Neuronal stem cell (in vitro differentiated cells): ENCODE results near the gene SV2C.
A peak's percentile ranks its signal among the peaks of the same experiment; 100 is the strongest.

Experiments
- DNase-seq: peaks from one replicate; pipeline ENCODE4 v3.0.0-alpha.2; 2013; ENCODE audit warnings: low spot score
- H2AFZ ChIP-seq: one replicate; pipeline ENCODE4 v1.6.1; 2013; ENCODE audit warnings: mild to moderate bottlenecking, low read length, inconsistent platforms
- H2AK5ac ChIP-seq: 2 replicates; pipeline ENCODE4 v1.6.1; 2013; ENCODE audit warnings: low read depth, mild to moderate bottlenecking, inconsistent platforms, low read length, moderate library complexity, mixed read lengths
- H2BK120ac ChIP-seq: 2 replicates; pipeline ENCODE4 v1.6.1; 2013; ENCODE audit warnings: low read depth, mild to moderate bottlenecking, inconsistent platforms, low read length, moderate library complexity, mixed read lengths
- H2BK12ac ChIP-seq: one replicate; pipeline ENCODE4 v1.6.1; 2013; ENCODE audit warnings: low read length, inconsistent platforms
- H2BK15ac ChIP-seq: 2 replicates; pipeline ENCODE4 v1.6.1; 2013; ENCODE audit warnings: mild to moderate bottlenecking, low read length, inconsistent platforms, mixed read lengths
- H2BK5ac ChIP-seq: one replicate; pipeline ENCODE4 v1.6.1; 2013; ENCODE audit warnings: inconsistent platforms, mild to moderate bottlenecking, low read length, moderate library complexity
- H3K14ac ChIP-seq: one replicate; pipeline ENCODE4 v1.6.1; 2013; ENCODE audit warnings: low read length, inconsistent platforms
- H3K18ac ChIP-seq: 2 replicates; pipeline ENCODE4 v1.6.1; 2013; ENCODE audit warnings: low read length, inconsistent platforms
- H3K23ac ChIP-seq: 2 replicates; pipeline ENCODE4 v1.6.1; 2013; ENCODE audit warnings: low read depth, mild to moderate bottlenecking, mixed read lengths, low read length, inconsistent platforms; ENCODE audit not compliant: poor library complexity
- H3K27ac ChIP-seq: replicated peaks from 3 replicates; pipeline ENCODE4 v1.5.1; 2013; ENCODE audit warnings: low read length, inconsistent platforms
- H3K27me3 ChIP-seq, 3 experiments: 2 replicates each; pipeline ENCODE4 v1.6.1; 2013; ENCODE audit warnings: low read length in 3 of 3, mild to moderate bottlenecking in 2 of 3, inconsistent platforms in 1 of 3, low read depth in 1 of 3, mixed read lengths in 1 of 3, moderate library complexity in 1 of 3; ENCODE audit not compliant: control insufficient read depth in 3 of 3, insufficient read depth in 3 of 3
- H3K36me3 ChIP-seq, 2 donors: replicated peaks in 1 of 2; 2 replicates each; pipeline ENCODE4 v1.6.1; 2013; ENCODE audit warnings: low read length in 2 of 2; ENCODE audit not compliant: control insufficient read depth in 2 of 2, insufficient read depth in 2 of 2
- H3K4ac ChIP-seq: 2 replicates; pipeline ENCODE4 v1.6.1; 2013; ENCODE audit warnings: inconsistent platforms, mild to moderate bottlenecking, low read length, moderate library complexity
- H3K4me1 ChIP-seq, 2 donors: 1 replicate in 1 of 2; 2 replicates in 1 of 2; pipeline ENCODE4 v1.6.1; 2013; ENCODE audit warnings: low read length in 2 of 2, low read depth in 1 of 2; ENCODE audit not compliant: control insufficient read depth in 2 of 2, insufficient read depth in 1 of 2
- H3K4me2 ChIP-seq: one replicate; pipeline ENCODE4 v1.6.1; 2013; ENCODE audit warnings: mild to moderate bottlenecking, low read length, inconsistent platforms; ENCODE audit not compliant: insufficient read depth, poor library complexity, severe bottlenecking
- H3K4me3 ChIP-seq, 2 donors: 2 replicates each; pipeline ENCODE4 v1.5.1; 2013; ENCODE audit warnings: low read length in 2 of 2, mild to moderate bottlenecking in 2 of 2, inconsistent platforms in 1 of 2, moderate library complexity in 1 of 2
- H3K79me1 ChIP-seq: one replicate; pipeline ENCODE4 v1.6.1; 2013; ENCODE audit warnings: low read depth, mild to moderate bottlenecking, inconsistent platforms, low read length, moderate library complexity
- H3K9ac ChIP-seq: one replicate; pipeline ENCODE4 v1.6.1; 2013; ENCODE audit warnings: mild to moderate bottlenecking, low read depth, low read length, inconsistent platforms; ENCODE audit not compliant: poor library complexity
- H3K9me3 ChIP-seq, 2 donors: replicated peaks in 1 of 2; 2 replicates each; pipeline versions ENCODE3 to v1.6.1; 2013; ENCODE audit warnings: low read length in 2 of 2, mild to moderate bottlenecking in 2 of 2, inconsistent platforms in 1 of 2, low read depth in 1 of 2, mixed read lengths in 1 of 2, moderate library complexity in 1 of 2; ENCODE audit not compliant: control insufficient read depth in 2 of 2, insufficient read depth in 1 of 2
- H4K8ac ChIP-seq: one replicate; pipeline ENCODE4 v1.6.1; 2013; ENCODE audit warnings: low read depth, mild to moderate bottlenecking, inconsistent platforms, low read length, moderate library complexity
- H4K91ac ChIP-seq: one replicate; pipeline ENCODE4 v1.6.1; 2013; ENCODE audit warnings: low read length, low read depth, mild to moderate bottlenecking, inconsistent platforms; ENCODE audit not compliant: poor library complexity
- WGBS, 2 donors: extraction: QIAGEN DNeasy Blood & Tissue Kit; methylation state at CpG; one replicate each; pipeline ENCODE4 v1.1.7; 2013; ENCODE audit warnings: missing lambda C conversion rate in 2 of 2, mixed read lengths in 1 of 2; ENCODE audit not compliant: insufficient read length in 2 of 2, insufficient replicate concordance in 1 of 2; ENCODE audit errors: extremely low coverage in 2 of 2; 5-methylcytosine and 5-hydroxymethylcytosine counted together

SV2C gene

DNA sequence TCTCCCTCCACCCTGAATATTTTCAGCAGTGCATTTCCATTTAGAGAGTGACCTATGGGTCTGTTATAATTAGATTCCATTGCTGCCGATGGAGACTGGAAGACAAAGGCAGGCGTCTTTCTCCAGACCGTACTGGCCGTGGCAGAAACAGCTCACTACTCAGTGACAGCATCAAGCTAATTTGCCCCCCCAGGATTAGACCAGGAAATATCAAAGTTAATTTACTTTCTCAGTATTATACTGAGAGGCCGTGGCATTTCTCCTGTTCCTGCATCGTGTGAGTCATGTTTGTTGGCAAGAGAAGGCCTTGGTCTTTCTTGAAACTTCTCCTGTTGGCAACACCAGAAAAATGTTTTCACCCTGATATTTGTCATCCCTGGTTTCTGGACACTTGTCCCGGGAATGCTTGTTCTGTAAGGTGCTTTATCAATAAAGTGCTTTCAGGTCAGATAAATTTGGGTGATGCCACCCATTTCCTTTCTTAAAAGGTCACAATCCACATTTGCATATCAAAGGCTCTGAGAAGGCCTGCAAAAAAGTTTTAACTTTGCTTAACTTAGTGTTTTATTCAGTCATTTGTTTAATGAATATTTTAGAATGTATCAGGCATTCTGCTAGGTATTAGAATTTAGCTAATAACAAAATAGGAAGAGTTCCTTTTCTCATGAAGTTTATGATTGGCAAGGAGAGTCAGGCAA, 28.4 kb downstream of the SV2C start:
- H3K36me3 ChIP-seq = no peaks in the 10 kb centered on the region
- H3K27me3 ChIP-seq = no peaks in the 10 kb centered on the region
- no peak overlapping the region for H4K8ac ChIP-seq
- WGBS, 2 donors = no CpG with 5 or more reads among the region's 7 CpGs
- no peak overlapping the region for H2BK12ac ChIP-seq
- H3K23ac ChIP-seq = no peak overlapping the region
- H2BK5ac ChIP-seq = no peak overlapping the region
- no peak overlapping the region for H2AFZ ChIP-seq
- no peak overlapping the region for H4K91ac ChIP-seq
- no peak overlapping the region for H3K4ac ChIP-seq
- H2BK120ac ChIP-seq = no peak overlapping the region
- H3K18ac ChIP-seq = no peak overlapping the region
- no peak overlapping the region for H2AK5ac ChIP-seq
- H3K4me3 ChIP-seq = no peak overlapping the region
- H3K4me1 ChIP-seq = peaks cover 0 to 12% of the 10 kb centered on the region in 2 donors
- H3K9me3 ChIP-seq = no peaks in the 10 kb centered on the region
- H3K4me2 ChIP-seq = no peak overlapping the region
- H2BK15ac ChIP-seq = no peak overlapping the region
- DNase-seq = no peak
- H3K9ac ChIP-seq = no peak overlapping the region
- H3K14ac ChIP-seq = no peak overlapping the region
- H3K27ac ChIP-seq = no peak overlapping the region
- H3K79me1 ChIP-seq = no peaks in the 10 kb centered on the region

DNA sequence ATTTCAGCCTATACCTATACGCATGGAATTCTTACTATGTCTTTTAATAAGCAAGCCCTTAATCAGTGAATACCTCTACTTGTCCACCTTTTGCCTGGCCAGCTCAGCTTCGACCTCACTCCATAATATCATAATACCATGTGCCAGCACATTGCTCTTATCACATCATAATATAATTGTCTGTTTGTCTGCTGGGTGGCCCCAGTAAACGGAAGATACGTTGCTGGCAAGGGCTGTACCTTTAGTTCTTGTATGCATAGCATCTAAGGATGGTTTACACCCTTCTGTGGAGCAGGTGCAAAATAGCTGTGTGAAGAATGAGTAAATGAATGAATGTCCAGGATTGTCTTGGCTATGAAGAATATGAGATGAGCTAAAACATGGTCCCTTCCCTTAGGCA, 29.9 kb downstream of the SV2C start:
- Histone ChIP-seq H3K9me3 (no peaks in the 10 kb centered on the region), H3K79me1 (no peaks in the 10 kb centered on the region)
- no CpG with 5 or more reads among the region's 4 CpGs for WGBS, 2 donors

DNA sequence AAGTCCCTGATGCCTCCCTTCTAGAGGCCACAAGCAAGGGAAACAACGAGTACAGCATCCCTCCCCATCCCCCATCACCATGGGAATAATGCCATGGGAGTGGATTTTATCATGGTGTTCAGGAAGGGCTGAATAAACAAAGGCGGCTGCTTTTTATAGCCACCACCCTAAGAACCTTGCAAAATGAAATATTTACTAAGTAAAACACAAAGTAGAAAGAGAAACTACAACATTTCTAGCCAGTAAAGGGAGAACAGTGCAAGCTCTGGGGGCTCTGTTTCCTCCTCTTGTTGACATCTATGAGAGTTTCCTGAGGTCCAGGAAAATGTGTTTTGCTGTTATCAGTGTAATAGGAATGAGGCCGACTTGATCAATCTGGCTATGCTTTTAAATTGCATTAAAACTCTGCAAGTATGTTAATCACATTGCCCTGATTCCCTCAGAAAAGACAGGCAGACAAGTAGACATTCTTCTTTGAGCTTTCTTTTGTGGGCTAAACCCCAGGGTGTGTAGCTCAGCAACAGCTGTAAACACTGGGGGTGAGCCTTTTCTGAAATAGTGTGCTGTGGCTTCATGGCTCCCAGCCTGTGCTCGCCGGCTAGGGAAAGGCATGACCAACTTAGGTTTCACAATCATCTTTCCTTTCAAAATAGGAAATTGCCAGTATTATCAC, 31.1 kb downstream of the SV2C start:
- Histone ChIP-seq H2BK120ac (no peak overlapping the region), H3K9me3 (peaks cover 0 to under 1% of the 10 kb centered on the region in 2 donors), H3K79me1 (no peaks in the 10 kb centered on the region), H3K27me3 (no peaks in the 10 kb centered on the region), H3K9ac (no peak overlapping the region), H3K27ac (no peak overlapping the region), H3K18ac (no peak overlapping the region), H3K23ac (no peak overlapping the region), H3K4me1 (peaks cover 0 to 12% of the 10 kb centered on the region in 2 donors), H2AFZ (no peak overlapping the region), H3K14ac (no peak overlapping the region), H2AK5ac (no peak overlapping the region), H2BK5ac (no peak overlapping the region), H2BK12ac (no peak overlapping the region), H4K8ac (no peak overlapping the region), H2BK15ac (no peak overlapping the region), H3K4me3 (no peak overlapping the region), H3K4me2 (no peak overlapping the region), H3K4ac (no peak overlapping the region), H4K91ac (no peak overlapping the region), H3K36me3 (no peaks in the 10 kb centered on the region)
- peak; percentile 46 for DNase-seq
- no CpG with 5 or more reads among the region's 5 CpGs for WGBS, 2 donors

More for the DNA sequence above, 29.9 kb downstream of the SV2C start:
- no peak overlapping the region for H2BK120ac ChIP-seq
- H3K36me3 ChIP-seq = no peaks in the 10 kb centered on the region
- no peak overlapping the region for H3K4me2 ChIP-seq
- H3K9ac ChIP-seq = no peak overlapping the region
- no peak overlapping the region for H3K14ac ChIP-seq
- no peak overlapping the region for H3K4me3 ChIP-seq
- no peak overlapping the region for H3K23ac ChIP-seq
- no peak overlapping the region for H3K4ac ChIP-seq
- H2BK15ac ChIP-seq = no peak overlapping the region
- no peak overlapping the region for H2AK5ac ChIP-seq
- H3K27ac ChIP-seq = no peak overlapping the region
- no peak overlapping the region for H4K91ac ChIP-seq
- DNase-seq = no peak
- no peak overlapping the region for H2AFZ ChIP-seq
- no peak overlapping the region for H3K18ac ChIP-seq
- no peaks in the 10 kb centered on the region for H3K27me3 ChIP-seq
- H2BK5ac ChIP-seq = no peak overlapping the region
- H3K4me1 ChIP-seq = peaks cover 0 to 12% of the 10 kb centered on the region in 2 donors
- H2BK12ac ChIP-seq = peak overlapping the region; percentile 2
- no peak overlapping the region for H4K8ac ChIP-seq

GRCh38 chr5:76125346-76125745, 42.2 kb downstream of the SV2C start:
- DNase-seq = no peak
- Histone ChIP-seq H3K36me3 (no peaks in the 10 kb centered on the region), H3K79me1 (no peaks in the 10 kb centered on the region), H3K9me3 (no peaks in the 10 kb centered on the region), H2BK15ac (no peak overlapping the region), H3K4me3 (no peak overlapping the region), H3K4me1 (no peaks in the 10 kb centered on the region), H3K9ac (no peak overlapping the region), H3K18ac (no peak overlapping the region), H4K8ac (no peak overlapping the region), H2BK5ac (no peak overlapping the region), H3K27me3 (peaks cover 0 to 4% (median 0%) of the 10 kb centered on the region in 3 experiments), H4K91ac (no peak overlapping the region), H3K4ac (no peak overlapping the region), H2BK12ac (no peak overlapping the region), H2AFZ (no peak overlapping the region), H3K14ac (no peak overlapping the region), H3K4me2 (no peak overlapping the region), H3K23ac (no peak overlapping the region), H2BK120ac (no peak overlapping the region), H3K27ac (no peak overlapping the region), H2AK5ac (no peak overlapping the region)
